ENCODE data around the gene PLEKHG4B. TPM values are rescaled to one million over a fixed set of nuclear protein-coding genes. Genes with fewer than 3 reads are reported as not detected.

The PLEKHG4B gene
- total RNA-seq, 1 experiment from 2014 or later = 0.02 TPM

- no peak for DNase-seq (ENCODE audit: low read depth, low spot score)
- no peaks in the 10 kb centered on the region for H3K4me1 ChIP-seq (ENCODE audit: control insufficient read depth in 1 of 2, insufficient read depth in 2 of 2, low read length in 2 of 2)
- no peak overlapping the region for H2AFZ ChIP-seq (ENCODE audit: low read depth, low read length, poor library complexity, severe bottlenecking)
- intact Hi-C loops (cut with micrococcal nuclease) = no loop called here
- no peak overlapping the region for H3K4me2 ChIP-seq (ENCODE audit: low read length)
- no peaks in the 10 kb centered on the region for H3K27me3 ChIP-seq (ENCODE audit: insufficient read depth, low read length)
- ATAC-seq = no peak
- H3K9me2 ChIP-seq (ENCODE audit: insufficient read depth) = no peaks in the 10 kb centered on the region
- no peaks in the 10 kb centered on the region for H3K9me3 ChIP-seq (ENCODE audit: control insufficient read depth in 1 of 2, insufficient read depth in 1 of 2, low read depth in 1 of 2, low read length in 2 of 2)
- H3K9ac ChIP-seq (ENCODE audit: low read length) = no peak overlapping the region
- CTCF ChIA-PET = no interaction called here
- POLR2A ChIA-PET = no interaction called here
- no peaks in the 10 kb centered on the region; a peak in 2 of 4 replicates for H3K36me3 ChIP-seq (ENCODE audit: control insufficient read depth in 1 of 2, insufficient read depth in 2 of 2, low read length in 2 of 2)
- RAD21 ChIA-PET (ENCODE audit: low non-redundant PET in 1 of 2, low total read pairs in 2 of 2, uncharacterized antibody in 2 of 2, unreplicated experiment in 2 of 2) = no interaction called here
- H4K20me1 ChIP-seq (ENCODE audit: insufficient read depth) = no peaks in the 10 kb centered on the region
- BruUV-seq (replicated peaks) = no TSS peak
- H3K27ac ChIP-seq (ENCODE audit: low read depth, low read length) = no peak overlapping the region
- TF ChIP-seq, protein P1, sequence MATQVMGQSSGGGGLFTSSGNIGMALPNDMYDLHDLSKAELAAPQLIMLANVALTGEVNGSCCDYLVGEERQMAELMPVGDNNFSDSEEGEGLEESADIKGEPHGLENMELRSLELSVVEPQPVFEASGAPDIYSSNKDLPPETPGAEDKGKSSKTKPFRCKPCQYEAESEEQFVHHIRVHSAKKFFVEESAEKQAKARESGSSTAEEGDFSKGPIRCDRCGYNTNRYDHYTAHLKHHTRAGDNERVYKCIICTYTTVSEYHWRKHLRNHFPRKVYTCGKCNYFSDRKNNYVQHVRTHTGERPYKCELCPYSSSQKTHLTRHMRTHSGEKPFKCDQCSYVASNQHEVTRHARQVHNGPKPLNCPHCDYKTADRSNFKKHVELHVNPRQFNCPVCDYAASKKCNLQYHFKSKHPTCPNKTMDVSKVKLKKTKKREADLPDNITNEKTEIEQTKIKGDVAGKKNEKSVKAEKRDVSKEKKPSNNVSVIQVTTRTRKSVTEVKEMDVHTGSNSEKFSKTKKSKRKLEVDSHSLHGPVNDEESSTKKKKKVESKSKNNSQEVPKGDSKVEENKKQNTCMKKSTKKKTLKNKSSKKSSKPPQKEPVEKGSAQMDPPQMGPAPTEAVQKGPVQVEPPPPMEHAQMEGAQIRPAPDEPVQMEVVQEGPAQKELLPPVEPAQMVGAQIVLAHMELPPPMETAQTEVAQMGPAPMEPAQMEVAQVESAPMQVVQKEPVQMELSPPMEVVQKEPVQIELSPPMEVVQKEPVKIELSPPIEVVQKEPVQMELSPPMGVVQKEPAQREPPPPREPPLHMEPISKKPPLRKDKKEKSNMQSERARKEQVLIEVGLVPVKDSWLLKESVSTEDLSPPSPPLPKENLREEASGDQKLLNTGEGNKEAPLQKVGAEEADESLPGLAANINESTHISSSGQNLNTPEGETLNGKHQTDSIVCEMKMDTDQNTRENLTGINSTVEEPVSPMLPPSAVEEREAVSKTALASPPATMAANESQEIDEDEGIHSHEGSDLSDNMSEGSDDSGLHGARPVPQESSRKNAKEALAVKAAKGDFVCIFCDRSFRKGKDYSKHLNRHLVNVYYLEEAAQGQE (IDR thresholded peaks at IDR 0.05; ENCODE audit: low read depth) = no peak
- TF ChIP-seq POLR2AphosphoS5 (IDR thresholded peaks at IDR 0.05; ENCODE audit: low read depth, low read length) = no peak
- TF ChIP-seq, protein P2, sequence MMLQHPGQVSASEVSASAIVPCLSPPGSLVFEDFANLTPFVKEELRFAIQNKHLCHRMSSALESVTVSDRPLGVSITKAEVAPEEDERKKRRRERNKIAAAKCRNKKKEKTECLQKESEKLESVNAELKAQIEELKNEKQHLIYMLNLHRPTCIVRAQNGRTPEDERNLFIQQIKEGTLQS (IDR thresholded peaks at IDR 0.05) = no peak
- TF ChIP-seq ZFX (IDR thresholded peaks at IDR 0.05) = no peak
- TF ChIP-seq RAD21 (IDR thresholded peaks at IDR 0.05; ENCODE audit: low read depth) = no peak
- TF ChIP-seq EGR1 (IDR thresholded peaks at IDR 0.05; ENCODE audit: low read depth) = no peak
- TF ChIP-seq SRF (IDR thresholded peaks at IDR 0.05; ENCODE audit: low read depth) = no peak
- TF ChIP-seq YY1 (IDR thresholded peaks at IDR 0.05; ENCODE audit: extremely low read depth, insufficient replicate concordance, low read depth, low read length) = no peak
- TF ChIP-seq FOSL1 (IDR thresholded peaks at IDR 0.05; ENCODE audit: low read depth) = no peak
- no peak for TF ChIP-seq SIN3A (IDR thresholded peaks at IDR 0.05; ENCODE audit: low read depth)
- no peak overlapping the region for H3K4me3 ChIP-seq (replicated peaks in 1 of 2; ENCODE audit: low read depth in 1 of 2, low read length in 2 of 2)
- H3K79me2 ChIP-seq (ENCODE audit: insufficient read depth, low read length) = no peaks in the 10 kb centered on the region
Measured at GRCh38 chr5:199197-199949, 107.4 kb downstream of the PLEKHG4B start.

Measured in HCT116 (cell line).